Measurements from ENCODE around the gene UGT1A3. TPM values are rescaled to one million over a fixed set of nuclear protein-coding genes. Genes with fewer than 3 reads are reported as not detected.

The UGT1A3 gene
- total and polyA plus RNA-seq, 2 donors: 0.14 to 1.2 TPM

GRCh38 chr2:233815861-233816260, 87.0 kb downstream of the UGT1A3 start:
- Histone ChIP-seq H3K4me3 (ENCODE audit: low read depth, low read length) (no peak overlapping the region), H3K27ac (ENCODE audit: low read depth) (no peak overlapping the region), H3K4me1 (ENCODE audit: insufficient read depth) (no peaks in the 10 kb centered on the region), H3K36me3 (ENCODE audit: insufficient read depth) (no peaks in the 10 kb centered on the region)
- DNase-seq (ENCODE audit: extremely low spot score): no peak
- WGBS: 78% methylated on average over 6 of the region's 6 CpGs

GRCh38 chr2:233816334-233816733, 87.5 kb downstream of the UGT1A3 start:
- DNase-seq (ENCODE audit: extremely low spot score): no peak
- 48% methylated on average over 2 of the region's 2 CpGs for WGBS

GRCh38 chr2:233816771-233817170, 87.9 kb downstream of the UGT1A3 start:
- H3K36me3 ChIP-seq (ENCODE audit: insufficient read depth): no peaks in the 10 kb centered on the region
- no peak for DNase-seq (ENCODE audit: extremely low spot score)
- no peak overlapping the region for H3K4me3 ChIP-seq (ENCODE audit: low read depth, low read length)
- no peaks in the 10 kb centered on the region for H3K4me1 ChIP-seq (ENCODE audit: insufficient read depth)
- 76% methylated on average over 4 of the region's 4 CpGs for WGBS
- H3K27ac ChIP-seq (ENCODE audit: low read depth): no peak overlapping the region

More at GRCh38 chr2:233816334-233816733, 87.5 kb downstream of the UGT1A3 start:
- Histone ChIP-seq H3K36me3 (ENCODE audit: insufficient read depth) (no peaks in the 10 kb centered on the region), H3K4me3 (ENCODE audit: low read depth, low read length) (no peak overlapping the region), H3K4me1 (ENCODE audit: insufficient read depth) (no peaks in the 10 kb centered on the region), H3K27ac (ENCODE audit: low read depth) (no peak overlapping the region)

- Histone ChIP-seq H3K4me3 (ENCODE audit: low read depth, low read length) (no peak overlapping the region), H3K27ac (ENCODE audit: low read depth) (no peak overlapping the region), H3K36me3 (ENCODE audit: insufficient read depth) (no peaks in the 10 kb centered on the region), H3K4me1 (ENCODE audit: insufficient read depth) (no peaks in the 10 kb centered on the region)
- no peak for DNase-seq (ENCODE audit: extremely low spot score)
- WGBS: 72% methylated on average over 3 of the region's 3 CpGs
Measured at GRCh38 chr2:233817361-233817911, 88.6 kb downstream of the UGT1A3 start.

GRCh38 chr2:233817995-233818638, 89.3 kb downstream of the UGT1A3 start:
- no peak overlapping the region for H3K27ac ChIP-seq (ENCODE audit: low read depth)
- DNase-seq (ENCODE audit: extremely low spot score): no peak
- no peaks in the 10 kb centered on the region for H3K36me3 ChIP-seq (ENCODE audit: insufficient read depth)
- no peaks in the 10 kb centered on the region for H3K4me1 ChIP-seq (ENCODE audit: insufficient read depth)
- WGBS: 93% methylated on average over 11 of the region's 11 CpGs
- no peak overlapping the region for H3K4me3 ChIP-seq (ENCODE audit: low read depth, low read length)

- H3K4me1 ChIP-seq (ENCODE audit: insufficient read depth): no peaks in the 10 kb centered on the region
- H3K4me3 ChIP-seq (ENCODE audit: low read depth, low read length): no peak overlapping the region
- H3K27ac ChIP-seq (ENCODE audit: low read depth): no peak overlapping the region
- 85% methylated on average over 17 of the region's 17 CpGs for WGBS
- H3K36me3 ChIP-seq (ENCODE audit: insufficient read depth): no peaks in the 10 kb centered on the region
- no peak for DNase-seq (ENCODE audit: extremely low spot score)
Measured at GRCh38 chr2:233818639-233819621, 90.1 kb downstream of the UGT1A3 start.

- H3K4me3 ChIP-seq (ENCODE audit: low read depth, low read length): no peak overlapping the region
- H3K27ac ChIP-seq (ENCODE audit: low read depth): no peak overlapping the region
- 82% methylated on average over 18 of the region's 18 CpGs for WGBS
- H3K4me1 ChIP-seq (ENCODE audit: insufficient read depth): no peaks in the 10 kb centered on the region
- DNase-seq (ENCODE audit: extremely low spot score): no peak
- H3K36me3 ChIP-seq (ENCODE audit: insufficient read depth): no peaks in the 10 kb centered on the region
Measured at GRCh38 chr2:233819884-233820773, 91.3 kb downstream of the UGT1A3 start.

GRCh38 chr2:233820774-233821105, 91.9 kb downstream of the UGT1A3 start:
- DNase-seq (ENCODE audit: extremely low spot score): no peak
- Histone ChIP-seq H3K27ac (ENCODE audit: low read depth) (no peak overlapping the region), H3K4me3 (ENCODE audit: low read depth, low read length) (no peak overlapping the region), H3K4me1 (ENCODE audit: insufficient read depth) (no peaks in the 10 kb centered on the region), H3K36me3 (ENCODE audit: insufficient read depth) (no peaks in the 10 kb centered on the region)
- 80% methylated on average over 6 of the region's 6 CpGs for WGBS

- H3K4me1 ChIP-seq (ENCODE audit: insufficient read depth): no peaks in the 10 kb centered on the region
- whole genome bisulfite sequencing: 83% methylated on average over 3 of the region's 3 CpGs
- no peak overlapping the region for H3K27ac ChIP-seq (ENCODE audit: low read depth)
- H3K36me3 ChIP-seq (ENCODE audit: insufficient read depth): no peaks in the 10 kb centered on the region
- H3K4me3 ChIP-seq (ENCODE audit: low read depth, low read length): no peak overlapping the region
- DNase-seq (ENCODE audit: extremely low spot score): no peak
Measured at GRCh38 chr2:233821196-233821595, 92.4 kb downstream of the UGT1A3 start.

- no peak overlapping the region for H3K27ac ChIP-seq (ENCODE audit: low read depth)
- H3K4me3 ChIP-seq (ENCODE audit: low read depth, low read length): no peak overlapping the region
- DNase-seq (ENCODE audit: extremely low spot score): no peak
- no peaks in the 10 kb centered on the region for H3K36me3 ChIP-seq (ENCODE audit: insufficient read depth)
- WGBS: 92% methylated on average over 8 of the region's 8 CpGs
- H3K4me1 ChIP-seq (ENCODE audit: insufficient read depth): no peaks in the 10 kb centered on the region
Measured at GRCh38 chr2:233821709-233822100, 92.9 kb downstream of the UGT1A3 start.

- DNase-seq (ENCODE audit: extremely low spot score): no peak
- 84% methylated on average over 21 of the region's 21 CpGs for WGBS
- Histone ChIP-seq H3K27ac (ENCODE audit: low read depth) (no peak overlapping the region), H3K36me3 (ENCODE audit: insufficient read depth) (no peaks in the 10 kb centered on the region), H3K4me3 (ENCODE audit: low read depth, low read length) (no peak overlapping the region), H3K4me1 (ENCODE audit: insufficient read depth) (no peaks in the 10 kb centered on the region)
Measured at GRCh38 chr2:233822101-233822771, 93.4 kb downstream of the UGT1A3 start.

All from urinary bladder (tissue), 4 donors.